ENCODE results near the gene REPS2. TPM values are rescaled to one million over a fixed set of nuclear protein-coding genes. Genes with fewer than 3 reads are reported as not detected.

Gene REPS2
- total RNA-seq, 1 experiment from 2014 or later, result 3.7 TPM

DNA sequence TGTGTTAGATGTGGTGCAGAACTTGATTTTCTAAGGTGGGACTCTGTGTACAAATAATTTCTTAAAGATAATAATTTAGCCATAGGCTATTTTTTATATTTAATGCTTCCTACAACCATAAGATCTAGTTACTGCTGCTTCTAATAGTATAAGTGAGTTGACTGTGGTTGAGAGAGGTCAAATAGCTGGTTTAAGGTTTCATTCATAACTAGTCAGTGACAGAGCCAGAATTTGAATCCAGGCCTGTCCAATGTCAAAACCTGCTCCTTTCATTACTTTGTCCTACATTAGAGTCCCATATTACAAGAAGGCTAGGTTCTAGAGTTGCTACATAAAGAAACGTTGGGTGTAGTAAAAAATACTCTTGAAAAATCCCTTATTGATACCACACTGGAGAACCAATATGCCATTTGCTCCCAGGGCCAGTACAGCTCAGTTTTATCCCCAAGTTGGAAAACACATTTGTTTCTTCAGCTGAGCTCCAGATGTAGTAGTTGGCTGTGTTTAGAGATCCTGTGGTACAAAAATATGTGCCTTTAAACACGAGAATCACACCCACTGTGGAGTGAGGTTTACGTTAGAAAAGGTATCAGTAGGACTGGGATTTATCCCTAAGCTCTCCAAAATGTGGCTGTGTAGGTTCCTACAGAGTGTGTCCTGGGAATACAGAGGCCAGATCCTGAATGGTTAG, 84.3 kb downstream of the REPS2 start:
- Mint-ChIP-seq H3K4me1 (peaks cover 0 to 2% of the 10 kb centered on the region in 2 experiments; a peak in 2 of 4 replicates), H3K9me3 (no peaks in the 10 kb centered on the region), H3K4me3 (no peak overlapping the region), H3K27ac (no peak overlapping the region), H3K36me3 (ENCODE audit: insufficient read depth in 1 of 3, low read depth in 3 of 3) (no peaks in the 10 kb centered on the region; a peak in 1 of 7 replicates), H3K27me3 (ENCODE audit: low read depth) (no peaks in the 10 kb centered on the region; the same call in 1 of the 2 replicates)
- Histone ChIP-seq H3K9ac (ENCODE audit: extremely low read depth, insufficient read length, low read length) (no peak overlapping the region), H3T11ph (ENCODE audit: low read length) (no peak overlapping the region), H2BK15ac (ENCODE audit: low read depth, low read length) (no peak overlapping the region), H3K79me2 (ENCODE audit: insufficient read depth, low read length) (no peaks in the 10 kb centered on the region), H2BK120ac (ENCODE audit: low read depth, low read length, poor library complexity, severe bottlenecking) (no peak overlapping the region), H3K14ac (ENCODE audit: insufficient read depth, low read length) (no peak overlapping the region), H4K8ac (replicated peaks; ENCODE audit: insufficient read length, low read depth, low read length) (no peak overlapping the region), H3K56ac (ENCODE audit: insufficient read length, low read depth, low read length) (no peak overlapping the region), H2BK5ac (ENCODE audit: insufficient read length, low read length) (no peak overlapping the region), H2BK12ac (ENCODE audit: insufficient read length, low read depth, low read length) (no peak overlapping the region), H4K91ac (ENCODE audit: insufficient read length, low read depth, low read length) (no peak overlapping the region), H4K20me1 (ENCODE audit: control insufficient read depth, insufficient read depth, insufficient read length) (no peaks in the 10 kb centered on the region), H3K4ac (ENCODE audit: low read depth, low read length) (no peak overlapping the region), H3K4me2 (ENCODE audit: insufficient read depth, insufficient read length, low read length) (no peak overlapping the region), H3K27me3 (ENCODE audit: insufficient read depth, low read length) (no peaks in the 10 kb centered on the region), H2BK20ac (ENCODE audit: low read depth, low read length, poor library complexity, severe bottlenecking) (no peak overlapping the region), H3K23me2 (ENCODE audit: insufficient read length, low read depth, low read length, poor library complexity, severe bottlenecking) (no peaks in the 10 kb centered on the region), H3K18ac (ENCODE audit: insufficient read length, low read depth, low read length) (no peak overlapping the region), H3K9me3 (ENCODE audit: control insufficient read depth, low read depth, low read length) (no peaks in the 10 kb centered on the region), H3K23ac (ENCODE audit: insufficient read length, low read depth, low read length) (no peak overlapping the region), H2AK5ac (ENCODE audit: insufficient read length, low read length) (no peak overlapping the region), H2AFZ (ENCODE audit: low read length) (no peak overlapping the region), H3K27ac (ENCODE audit: insufficient read length, low read depth, low read length) (no peak overlapping the region), H3K79me1 (ENCODE audit: insufficient read depth, low read depth, low read length, poor library complexity, severe bottlenecking) (no peaks in the 10 kb centered on the region), H3K4me1 (ENCODE audit: insufficient read depth, low read length) (no peaks in the 10 kb centered on the region), H4K5ac (ENCODE audit: insufficient read length, low read depth, low read length) (no peak overlapping the region)
- TF ChIP-seq, protein P1, sequence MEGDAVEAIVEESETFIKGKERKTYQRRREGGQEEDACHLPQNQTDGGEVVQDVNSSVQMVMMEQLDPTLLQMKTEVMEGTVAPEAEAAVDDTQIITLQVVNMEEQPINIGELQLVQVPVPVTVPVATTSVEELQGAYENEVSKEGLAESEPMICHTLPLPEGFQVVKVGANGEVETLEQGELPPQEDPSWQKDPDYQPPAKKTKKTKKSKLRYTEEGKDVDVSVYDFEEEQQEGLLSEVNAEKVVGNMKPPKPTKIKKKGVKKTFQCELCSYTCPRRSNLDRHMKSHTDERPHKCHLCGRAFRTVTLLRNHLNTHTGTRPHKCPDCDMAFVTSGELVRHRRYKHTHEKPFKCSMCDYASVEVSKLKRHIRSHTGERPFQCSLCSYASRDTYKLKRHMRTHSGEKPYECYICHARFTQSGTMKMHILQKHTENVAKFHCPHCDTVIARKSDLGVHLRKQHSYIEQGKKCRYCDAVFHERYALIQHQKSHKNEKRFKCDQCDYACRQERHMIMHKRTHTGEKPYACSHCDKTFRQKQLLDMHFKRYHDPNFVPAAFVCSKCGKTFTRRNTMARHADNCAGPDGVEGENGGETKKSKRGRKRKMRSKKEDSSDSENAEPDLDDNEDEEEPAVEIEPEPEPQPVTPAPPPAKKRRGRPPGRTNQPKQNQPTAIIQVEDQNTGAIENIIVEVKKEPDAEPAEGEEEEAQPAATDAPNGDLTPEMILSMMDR (conservative IDR thresholded peaks at IDR 0.05), result no peak
- no peak for DNase-seq
- no CpG with 5 or more reads among the region's 3 CpGs for WGBS (ENCODE audit: extremely low coverage, insufficient read length, low lambda C conversion rate)
